GM12878 (cell line): ENCODE data around the gene BCL2. TPM values are rescaled to one million over a fixed set of nuclear protein-coding genes. Genes with fewer than 3 reads are reported as not detected.

ENCODE experiments used
- ATAC-seq: fragments of 200-7000 bp; cut with Tn5 transposase; 3 replicates; pipeline ENCODE4 v1.9.1; 2020; ENCODE audit warnings: mild to moderate bottlenecking, moderate library complexity
- BruUV-seq: library from RNA; stranded (reverse); fragments of 400-500 nt; replicated peaks from 2 replicates; lab custom pipeline; 2021; lab: Mats Ljungman, UMichigan
- CTCF ChIA-PET: fragments of 300-600 bp; sonication (Branson Sonifier 250); formaldehyde crosslinking; extraction: SDS; loops from one replicate; lab custom pipeline; 2021; ENCODE audit warnings: inconsistent platforms; lab: Yijun Ruan, JAX
- POLR2A ChIA-PET: fragments of 350-600 bp; formaldehyde crosslinking; extraction: SDS; loops from one replicate; lab custom pipeline; 2021; ENCODE audit warnings: inconsistent platforms; lab: Charles Lee
- RAD21 ChIA-PET: fragments of 300-600 bp; sonication (Branson Sonifier 250); formaldehyde crosslinking; loops from one replicate; lab custom pipeline; 2023; ENCODE audit warnings: antibody characterized with exemption; ENCODE audit not compliant: unreplicated experiment; lab: Charles Lee
- SMC1A ChIA-PET: fragments of 300-600 bp; sonication (Branson Sonifier 250); formaldehyde crosslinking; loops from one replicate; lab custom pipeline; 2023; ENCODE audit not compliant: unreplicated experiment, uncharacterized antibody; lab: Charles Lee
- DNase-seq: peaks from one replicate; pipeline ENCODE4 v3.0.0-alpha.2; 2011; ENCODE audit warnings: low read depth, low spot score
- FAIRE-seq: peaks from 3 replicates; lab custom pipeline; 2011; peaks lifted over from hg19 to GRCh38; lab: Jason Lieb, UNC
- H2AFZ ChIP-seq: 2 replicates; pipeline ENCODE4 v1.6.0; 2011; ENCODE audit warnings: low read depth, low read length, control low read depth; ENCODE audit not compliant: control insufficient read depth
- H3K27ac ChIP-seq: 2 replicates; pipeline ENCODE4 v1.5.1; 2011; ENCODE audit warnings: control low read depth; ENCODE audit not compliant: control insufficient read depth, insufficient read depth
- H3K27me3 ChIP-seq, 2 experiments: replicated peaks in 1 of 2; 2 replicates each; pipeline versions ENCODE4 v1.6.0 to v1.6.1; 2011; ENCODE audit warnings: low read length in 1 of 2; ENCODE audit not compliant: control insufficient read depth in 2 of 2, insufficient read depth in 2 of 2
- H3K36me3 ChIP-seq, 2 experiments: 2 replicates each; pipeline ENCODE4 v1.5.1; 2011; ENCODE audit warnings: low read length in 1 of 2; ENCODE audit not compliant: control insufficient read depth in 2 of 2, insufficient read depth in 2 of 2
- H3K4me1 ChIP-seq: 2 replicates; pipeline ENCODE4 v1.6.1; 2011; ENCODE audit warnings: mild to moderate bottlenecking, low read length, moderate library complexity, mixed read lengths; ENCODE audit not compliant: control insufficient read depth, insufficient read depth
- H3K4me2 ChIP-seq: 2 replicates; pipeline ENCODE4 v1.6.0; 2011; ENCODE audit warnings: control low read depth; ENCODE audit not compliant: control insufficient read depth, insufficient read depth
- H3K4me3 ChIP-seq: fragments of 200-600 bp; sonication (generic); 2 replicates; pipeline ENCODE4 v1.5.1; 2016
- H3K79me2 ChIP-seq: 2 replicates; pipeline ENCODE4 v1.6.0; 2011; ENCODE audit warnings: low read length; ENCODE audit not compliant: control insufficient read depth, insufficient read depth
- H3K9ac ChIP-seq: 2 replicates; pipeline ENCODE4 v1.8.0; 2011; ENCODE audit warnings: low read length, control low read depth, mixed read lengths; ENCODE audit not compliant: control insufficient read depth, insufficient read depth
- H3K9me3 ChIP-seq: replicated peaks from 3 replicates; pipeline ENCODE4 v1.5.1; 2011; ENCODE audit warnings: mild to moderate bottlenecking, low read length; ENCODE audit not compliant: control insufficient read depth, insufficient read depth
- H4K20me1 ChIP-seq: 2 replicates; pipeline ENCODE4 v1.6.0; 2011; ENCODE audit not compliant: control insufficient read depth, insufficient read depth
- CREM ChIP-seq: IDR thresholded peaks from 2 replicates; pipeline ENCODE4 v1.6.1; 2014; ENCODE audit warnings: antibody characterized with exemption, low read depth
- FOS ChIP-seq: IDR thresholded peaks from 3 replicates; pipeline ENCODE4 v1.6.1; 2011; ENCODE audit warnings: borderline replicate concordance; ENCODE audit not compliant: insufficient read length; ENCODE audit errors: extremely low read depth
- NR2C1 ChIP-seq: fragments of 450-650 bp; IDR thresholded peaks from 2 replicates; pipeline ENCODE4 v1.6.1; 2017; ENCODE audit warnings: antibody characterized with exemption, mild to moderate bottlenecking, moderate library complexity
- RUNX3 ChIP-seq: IDR thresholded peaks from 2 replicates; pipeline ENCODE4 v1.6.1; 2012; ENCODE audit warnings: low read length, inconsistent platforms
- WGBS: methylation state at CpG from one replicate; pipeline ENCODE4 v1.1.6; 2016; ENCODE audit warnings: low lambda C conversion rate; ENCODE audit not compliant: insufficient replicate concordance, insufficient coverage; ENCODE audit errors: missing lambda C conversion rate; 5-methylcytosine and 5-hydroxymethylcytosine counted together
- in situ Hi-C: fragments of 300-500 bp; cut with MboI; formaldehyde crosslinking; loops from 9 replicates; pipeline ENCODE4 v1.14.3; 2018; ENCODE audit warnings: mixed read lengths
- intact Hi-C: fragments of 100-400 bp; cut with micrococcal nuclease; formaldehyde crosslinking; loops from one replicate; pipeline ENCODE4 v1.14.2; 2022; ENCODE audit not compliant: unreplicated experiment
- polyA plus RNA-seq, 11 experiments: library from polyadenylated mRNA; depleted of rRNA in 4 of 11; unstranded in 6 of 11; stranded (reverse) in 5 of 11; fragments of >200 nt; fragmentation: Nextera tagmentation in 4 of 11; fragmentation: Illumina TruSeq in 1 of 11; extraction: Ambion mirVana in 4 of 11; extraction: Trizol in 1 of 11; gene quantifications; 1 replicate in 1 of 11; 2 replicates in 10 of 11; pipeline versions ENCODE4 v1.2.1 to v1.2.3, GENCODE V29; 2011 to 2016; ENCODE audit warnings: inconsistent platforms in 2 of 11, missing spikeins in 2 of 11, low read depth in 1 of 11
- total RNA-seq, 4 experiments: library from RNA; depleted of rRNA in 3 of 4; stranded (reverse); fragments of >200 nt in 3 of 4; fragmentation: Illumina TruSeq in 1 of 4; extraction: Trizol in 1 of 4; gene quantifications; 2 replicates each; pipeline versions ENCODE4 v1.2.1 to v1.2.3, GENCODE V29; 2013 to 2021
- TF ChIP-seq, protein P1 (sequence below): fragments of 450-650 bp; IDR thresholded peaks from 2 replicates; pipeline ENCODE4 v1.6.1; 2017; ENCODE audit warnings: mild to moderate bottlenecking
- TF ChIP-seq, protein P2 (sequence below): fragments of 450-650 bp; IDR thresholded peaks from 2 replicates; pipeline ENCODE4 v1.6.1; 2017; ENCODE audit warnings: borderline replicate concordance
- TF ChIP-seq, protein P3 (sequence below): fragments of 450-650 bp; formaldehyde crosslinking; IDR thresholded peaks from 2 replicates; pipeline ENCODE4 v1.5.0; 2022; ENCODE audit warnings: mild to moderate bottlenecking, missing genetic modification characterization

The BCL2 gene
- total and polyA plus RNA-seq, 10 of the 15 experiments (the other 5 are each of a cell fraction or from before 2014, with no cell fraction given), result 4.1 to 47.8 (median 19.3) TPM

DNA sequence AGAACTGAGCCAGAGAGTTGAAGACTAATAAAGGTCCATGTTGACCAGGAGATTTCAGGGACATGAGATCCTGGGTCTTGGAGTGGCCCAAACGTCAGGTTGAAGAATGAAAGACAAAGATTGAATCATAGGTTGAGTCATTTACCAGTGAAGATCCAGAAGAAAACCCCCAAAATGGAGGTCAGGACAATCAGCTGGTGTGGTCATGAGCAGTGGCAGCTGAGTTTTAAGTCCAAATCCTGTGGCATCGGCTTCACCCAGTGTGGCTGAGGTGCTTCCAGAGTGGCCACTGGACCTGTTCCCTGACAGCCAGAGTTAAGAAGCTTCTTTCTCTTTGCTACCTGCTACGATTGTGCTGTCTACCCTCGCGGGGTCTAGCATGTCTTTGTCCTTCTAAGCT lies 234.0 kb downstream of the BCL2 start:
- no peaks in the 10 kb centered on the region for H4K20me1 ChIP-seq
- no peak overlapping the region for H2AFZ ChIP-seq
- POLR2A ChIA-PET, result interaction anchor here (2.0 kb wide), 1 partner anchor 10 kb away, joined by 4 read pairs; no protein-coding TSS in a partner anchor
- H3K27ac ChIP-seq, result no peak overlapping the region
- no peaks in the 10 kb centered on the region for H3K4me1 ChIP-seq
- FAIRE-seq (no peak), ATAC-seq (no peak), DNase-seq (no peak)
- TF ChIP-seq FOS (no peak), RUNX3 (no peak), NR2C1 (no peak), CREM (no peak)
- TF ChIP-seq, protein P1, sequence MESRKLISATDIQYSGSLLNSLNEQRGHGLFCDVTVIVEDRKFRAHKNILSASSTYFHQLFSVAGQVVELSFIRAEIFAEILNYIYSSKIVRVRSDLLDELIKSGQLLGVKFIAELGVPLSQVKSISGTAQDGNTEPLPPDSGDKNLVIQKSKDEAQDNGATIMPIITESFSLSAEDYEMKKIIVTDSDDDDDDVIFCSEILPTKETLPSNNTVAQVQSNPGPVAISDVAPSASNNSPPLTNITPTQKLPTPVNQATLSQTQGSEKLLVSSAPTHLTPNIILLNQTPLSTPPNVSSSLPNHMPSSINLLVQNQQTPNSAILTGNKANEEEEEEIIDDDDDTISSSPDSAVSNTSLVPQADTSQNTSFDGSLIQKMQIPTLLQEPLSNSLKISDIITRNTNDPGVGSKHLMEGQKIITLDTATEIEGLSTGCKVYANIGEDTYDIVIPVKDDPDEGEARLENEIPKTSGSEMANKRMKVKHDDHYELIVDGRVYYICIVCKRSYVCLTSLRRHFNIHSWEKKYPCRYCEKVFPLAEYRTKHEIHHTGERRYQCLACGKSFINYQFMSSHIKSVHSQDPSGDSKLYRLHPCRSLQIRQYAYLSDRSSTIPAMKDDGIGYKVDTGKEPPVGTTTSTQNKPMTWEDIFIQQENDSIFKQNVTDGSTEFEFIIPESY, result no peak
- TF ChIP-seq, protein P2, sequence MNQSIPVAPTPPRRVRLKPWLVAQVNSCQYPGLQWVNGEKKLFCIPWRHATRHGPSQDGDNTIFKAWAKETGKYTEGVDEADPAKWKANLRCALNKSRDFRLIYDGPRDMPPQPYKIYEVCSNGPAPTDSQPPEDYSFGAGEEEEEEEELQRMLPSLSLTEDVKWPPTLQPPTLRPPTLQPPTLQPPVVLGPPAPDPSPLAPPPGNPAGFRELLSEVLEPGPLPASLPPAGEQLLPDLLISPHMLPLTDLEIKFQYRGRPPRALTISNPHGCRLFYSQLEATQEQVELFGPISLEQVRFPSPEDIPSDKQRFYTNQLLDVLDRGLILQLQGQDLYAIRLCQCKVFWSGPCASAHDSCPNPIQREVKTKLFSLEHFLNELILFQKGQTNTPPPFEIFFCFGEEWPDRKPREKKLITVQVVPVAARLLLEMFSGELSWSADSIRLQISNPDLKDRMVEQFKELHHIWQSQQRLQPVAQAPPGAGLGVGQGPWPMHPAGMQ, result no peak
- TF ChIP-seq, protein P3, sequence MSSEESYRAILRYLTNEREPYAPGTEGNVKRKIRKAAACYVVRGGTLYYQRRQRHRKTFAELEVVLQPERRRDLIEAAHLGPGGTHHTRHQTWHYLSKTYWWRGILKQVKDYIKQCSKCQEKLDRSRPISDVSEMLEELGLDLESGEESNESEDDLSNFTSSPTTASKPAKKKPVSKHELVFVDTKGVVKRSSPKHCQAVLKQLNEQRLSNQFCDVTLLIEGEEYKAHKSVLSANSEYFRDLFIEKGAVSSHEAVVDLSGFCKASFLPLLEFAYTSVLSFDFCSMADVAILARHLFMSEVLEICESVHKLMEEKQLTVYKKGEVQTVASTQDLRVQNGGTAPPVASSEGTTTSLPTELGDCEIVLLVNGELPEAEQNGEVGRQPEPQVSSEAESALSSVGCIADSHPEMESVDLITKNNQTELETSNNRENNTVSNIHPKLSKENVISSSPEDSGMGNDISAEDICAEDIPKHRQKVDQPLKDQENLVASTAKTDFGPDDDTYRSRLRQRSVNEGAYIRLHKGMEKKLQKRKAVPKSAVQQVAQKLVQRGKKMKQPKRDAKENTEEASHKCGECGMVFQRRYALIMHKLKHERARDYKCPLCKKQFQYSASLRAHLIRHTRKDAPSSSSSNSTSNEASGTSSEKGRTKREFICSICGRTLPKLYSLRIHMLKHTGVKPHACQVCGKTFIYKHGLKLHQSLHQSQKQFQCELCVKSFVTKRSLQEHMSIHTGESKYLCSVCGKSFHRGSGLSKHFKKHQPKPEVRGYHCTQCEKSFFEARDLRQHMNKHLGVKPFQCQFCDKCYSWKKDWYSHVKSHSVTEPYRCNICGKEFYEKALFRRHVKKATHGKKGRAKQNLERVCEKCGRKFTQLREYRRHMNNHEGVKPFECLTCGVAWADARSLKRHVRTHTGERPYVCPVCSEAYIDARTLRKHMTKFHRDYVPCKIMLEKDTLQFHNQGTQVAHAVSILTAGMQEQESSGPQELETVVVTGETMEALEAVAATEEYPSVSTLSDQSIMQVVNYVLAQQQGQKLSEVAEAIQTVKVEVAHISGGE, result no peak
- no peaks in the 10 kb centered on the region for H3K27me3 ChIP-seq
- H3K36me3 ChIP-seq, result no peaks in the 10 kb centered on the region
- in situ Hi-C loops, result no loop called here
- BruUV-seq, result no TSS peak
- intact Hi-C loops, result no loop called here
- no peak overlapping the region for H3K4me3 ChIP-seq
- WGBS, result 54% methylated on average over 5 of the region's 5 CpGs
- CTCF ChIA-PET, result interaction anchor here (0.6 to 1.9 kb wide), 2 partner anchors 10 to 254 kb away, joined by 3 to 7 read pairs; no protein-coding TSS in a partner anchor
- RAD21 ChIA-PET, result no interaction called here
- H3K9me3 ChIP-seq, result peaks cover 7% of the 10 kb centered on the region
- SMC1A ChIA-PET, result interaction anchor here (0.9 to 2.3 kb wide), 4 partner anchors 9 to 899 kb away, joined by 3 to 10 read pairs (median 4); partner anchors contain the start of genes PIGN and RELCH
- H3K79me2 ChIP-seq, result no peaks in the 10 kb centered on the region
- H3K4me2 ChIP-seq, result no peak overlapping the region
- H3K9ac ChIP-seq, result no peak overlapping the region
